ENCODE results near the gene TMEM209.
"Not testable (repeated sequence)": the region's sequence is repeated elsewhere in the genome, so short reads cannot be mapped to it uniquely, and the experiment has no call there.

The TMEM209 gene

GRCh38 chr7:130216750-130217149 lies 11.5 kb upstream of the TMEM209 start:
- FAIRE-seq: no peak

GRCh38 chr7:130216025-130216424 lies 10.8 kb upstream of the TMEM209 start:
- no peak for FAIRE-seq

- no peak for FAIRE-seq
Measured at GRCh38 chr7:130213828-130214227, 8.6 kb upstream of the TMEM209 start.

- FAIRE-seq: no peak
Measured at GRCh38 chr7:130210181-130210935, 5.2 kb upstream of the TMEM209 start.

GRCh38 chr7:130208516-130208915 lies 3.3 kb upstream of the TMEM209 start:
- FAIRE-seq: no peak

- no peak for FAIRE-seq
Measured at GRCh38 chr7:130207642-130208041, 2.4 kb upstream of the TMEM209 start, which contains the start of gene SSMEM1. Gene SSMEM1, plus strand, starts transcription at chr7:130207860. Its CDS starts 51 bp downstream, at chr7:130207911.

- FAIRE-seq: no peak
Measured at GRCh38 chr7:130207033-130207432, 1.8 kb upstream of the TMEM209 start.

- FAIRE-seq: no peak
Measured at GRCh38 chr7:130201796-130202195, 3.4 kb downstream of the TMEM209 start.

GRCh38 chr7:130197094-130197493 lies 8.1 kb downstream of the TMEM209 start:
- no peak for FAIRE-seq

- FAIRE-seq: no peak
Measured at GRCh38 chr7:130196476-130196875, 8.7 kb downstream of the TMEM209 start.

GRCh38 chr7:130195396-130195795 lies 9.8 kb downstream of the TMEM209 start:
- FAIRE-seq: peak; percentile 91

GRCh38 chr7:130191791-130192190 lies 13.4 kb downstream of the TMEM209 start:
- FAIRE-seq: no peak

- FAIRE-seq: no peak
Measured at GRCh38 chr7:130189343-130189742, 15.9 kb downstream of the TMEM209 start.

- FAIRE-seq: no peak
Measured at GRCh38 chr7:130187360-130187759, 17.8 kb downstream of the TMEM209 start.

GRCh38 chr7:130184349-130184748 lies 20.9 kb downstream of the TMEM209 start:
- FAIRE-seq: not testable (repeated sequence)

- FAIRE-seq: no peak
Measured at GRCh38 chr7:130182990-130183389, 22.2 kb downstream of the TMEM209 start.

GRCh38 chr7:130181263-130181605 lies 24.0 kb downstream of the TMEM209 start:
- no peak for FAIRE-seq

GRCh38 chr7:130180571-130181262 lies 24.5 kb downstream of the TMEM209 start:
- FAIRE-seq: no peak

- FAIRE-seq: no peak
Measured at GRCh38 chr7:130179631-130180030, 25.6 kb downstream of the TMEM209 start.

- peak; percentile 61 for FAIRE-seq
Measured at GRCh38 chr7:130178251-130178650, 27.0 kb downstream of the TMEM209 start.

GRCh38 chr7:130174237-130174959 lies 30.8 kb downstream of the TMEM209 start:
- FAIRE-seq: peak; percentile 32

GRCh38 chr7:130162196-130162595 lies 43.0 kb downstream of the TMEM209 start:
- FAIRE-seq: no peak

- no peak for FAIRE-seq
Measured at GRCh38 chr7:130160455-130160854, 44.8 kb downstream of the TMEM209 start.

- FAIRE-seq: no peak
Measured at GRCh38 chr7:130160023-130160422, 45.2 kb downstream of the TMEM209 start.
